HL-60 (cell line): ENCODE data around the gene TUBA1B.
"Not testable (repeated sequence)": the region's sequence is repeated elsewhere in the genome, so short reads cannot be mapped to it uniquely, and the experiment has no call there.

Experiments used
- DNase-seq, 2 experiments: peaks; one replicate each; pipeline ENCODE4 v3.0.0-alpha.2; 2010 to 2020; ENCODE audit warnings: low read depth in 1 of 2, low spot score in 1 of 2
- H3K27ac ChIP-seq: fragments of 250-450 bp; sonication (Bioruptor Pico); replicated peaks from 2 replicates; pipeline ENCODE4 v1.5.1; 2020; ENCODE audit warnings: mild to moderate bottlenecking, moderate library complexity
- H3K27me3 ChIP-seq: fragments of 250-450 bp; sonication (Bioruptor Pico); 2 replicates; pipeline ENCODE4 v1.5.1; 2021; ENCODE audit warnings: mild to moderate bottlenecking, moderate library complexity; ENCODE audit not compliant: insufficient read depth, poor library complexity, severe bottlenecking
- H3K4me3 ChIP-seq: replicated peaks from 2 replicates; pipeline ENCODE4 v1.5.1; 2011; ENCODE audit warnings: mild to moderate bottlenecking, control low read depth, low read length; ENCODE audit not compliant: insufficient read depth
- CTCF ChIP-seq: IDR thresholded peaks from one replicate; pipeline ENCODE4 v1.5.1; 2011; ENCODE audit warnings: low read length, control low read depth, inconsistent platforms; ENCODE audit not compliant: insufficient read depth
- GABPA ChIP-seq: IDR thresholded peaks from 2 replicates; pipeline ENCODE4 v1.6.1; 2012; ENCODE audit warnings: low read depth
- POLR2AphosphoS5 ChIP-seq: IDR thresholded peaks from 2 replicates; pipeline ENCODE4 v1.6.1; 2012; ENCODE audit warnings: low read depth
- REST ChIP-seq: IDR thresholded peaks from 2 replicates; pipeline ENCODE4 v1.6.1; 2012; ENCODE audit warnings: low read depth; ENCODE audit not compliant: insufficient replicate concordance
- SPI1 ChIP-seq: IDR thresholded peaks from 2 replicates; pipeline ENCODE4 v1.6.1; 2012; ENCODE audit warnings: low read depth, mild to moderate bottlenecking, borderline replicate concordance

Gene TUBA1B

GRCh38 chr12:49165114-49165513, 33.9 kb upstream of the TUBA1B start:
- no peak for DNase-seq
- TF ChIP-seq POLR2AphosphoS5 = no peak
- no peak for TF ChIP-seq SPI1
- no peak for TF ChIP-seq CTCF
- TF ChIP-seq GABPA = no peak
- no peak for TF ChIP-seq REST
- H3K27me3 ChIP-seq = no peaks in the 10 kb centered on the region
- H3K4me3 ChIP-seq = no peak overlapping the region
- H3K27ac ChIP-seq = no peak overlapping the region

GRCh38 chr12:49161901-49162300, 30.7 kb upstream of the TUBA1B start:
- H3K27ac ChIP-seq = not testable (repeated sequence)

GRCh38 chr12:49161092-49161795, 30.0 kb upstream of the TUBA1B start:
- peak; percentile 77; the same call in 1 of the 2 replicates for TF ChIP-seq SPI1
- no peak for TF ChIP-seq CTCF
- DNase-seq = peak; percentile 40 to 51
- Histone ChIP-seq H3K27ac (no peak overlapping the region), H3K27me3 (no peaks in the 10 kb centered on the region), H3K4me3 (no peak overlapping the region)

More at GRCh38 chr12:49161901-49162300, 30.7 kb upstream of the TUBA1B start:
- not testable (repeated sequence) for H3K27me3 ChIP-seq, H3K4me3 ChIP-seq, DNase-seq

GRCh38 chr12:49160399-49160798, 29.2 kb upstream of the TUBA1B start:
- TF ChIP-seq POLR2AphosphoS5 (no peak), CTCF (no peak), GABPA (no peak), REST (no peak), SPI1 (no peak)
- DNase-seq = no peak
- H3K27ac ChIP-seq = no peak overlapping the region
- no peaks in the 10 kb centered on the region for H3K27me3 ChIP-seq
- no peak overlapping the region for H3K4me3 ChIP-seq
